Type B pancreatic cell (in vitro differentiated cells): ENCODE measurements around the gene CHAF1A. TPM values are rescaled to one million over a fixed set of nuclear protein-coding genes. Genes with fewer than 3 reads are reported as not detected.

Experiments used
- DNase-seq: peaks from one replicate; pipeline ENCODE4 v3.0.0; 2021; ENCODE audit warnings: mixed read lengths; ENCODE audit not compliant: unreplicated experiment; ENCODE audit errors: extremely low spot score
- H3K27ac Mint-ChIP-seq: 2 replicates; pipeline ENCODE4 v1.8.0; 2021; ENCODE audit warnings: mild to moderate bottlenecking, mixed read lengths
- H3K27me3 Mint-ChIP-seq: 2 replicates; pipeline ENCODE4 v1.8.0; 2021; ENCODE audit warnings: mixed read lengths
- H3K36me3 Mint-ChIP-seq: 2 replicates; pipeline ENCODE4 v1.8.0; 2021; ENCODE audit warnings: mixed read lengths
- H3K4me1 Mint-ChIP-seq: one replicate; pipeline ENCODE4 v1.8.0; 2021; ENCODE audit warnings: mixed read lengths; ENCODE audit not compliant: unreplicated experiment
- H3K4me3 Mint-ChIP-seq: 2 replicates; pipeline ENCODE4 v1.8.0; 2021; ENCODE audit warnings: mild to moderate bottlenecking, mixed read lengths
- H3K9me3 Mint-ChIP-seq: 2 replicates; pipeline ENCODE4 v1.8.0; 2021; ENCODE audit warnings: mixed read lengths
- total RNA-seq: library from RNA; stranded (reverse); gene quantifications from 2 replicates; pipeline ENCODE4 v1.2.1, GENCODE V29; 2021; ENCODE audit warnings: low replicate concordance
- TF ChIP-seq, protein P1 (sequence below): fragments of 200-600 bp; sonication (generic); conservative IDR thresholded peaks from 2 replicates; pipeline ENCODE4 v1.5.0; 2021; ENCODE audit warnings: antibody characterized with exemption, mild to moderate bottlenecking

The CHAF1A gene
- total RNA-seq, 1 donor from 2014 or later, result 46.3 TPM

DNA sequence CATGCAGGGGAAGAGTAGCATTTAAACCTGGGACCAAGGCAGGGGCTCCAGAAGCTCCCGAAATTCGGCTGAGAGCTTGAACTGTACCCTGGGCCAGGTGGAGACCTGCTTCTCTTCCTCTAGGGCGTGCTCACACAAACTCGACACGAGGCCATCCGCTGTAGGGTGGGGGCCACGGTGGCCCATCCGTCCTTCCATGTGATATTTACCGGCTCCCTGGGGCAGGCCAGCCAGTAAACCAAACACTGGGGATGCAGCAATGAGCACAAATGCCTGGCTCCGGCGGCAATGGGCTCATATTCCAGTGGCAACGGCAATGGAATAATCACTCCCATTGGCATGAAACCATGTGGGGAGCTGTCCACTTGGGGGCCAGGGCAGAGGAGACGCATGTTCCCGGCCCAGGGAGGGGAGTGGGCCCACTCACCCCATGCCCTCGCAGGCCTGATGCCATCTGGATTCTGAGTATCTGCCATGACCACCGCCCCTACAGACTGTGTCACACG is 12.9 kb upstream of the CHAF1A start:
- Mint-ChIP-seq H3K27me3 (no peaks in the 10 kb centered on the region), H3K4me1 (peaks cover 50% of the 10 kb centered on the region), H3K4me3 (peak overlapping the region; percentile 74), H3K27ac (peak overlapping the region; percentile 95), H3K36me3 (no peaks in the 10 kb centered on the region), H3K9me3 (no peaks in the 10 kb centered on the region)
- no peak for DNase-seq
- TF ChIP-seq, protein P1, sequence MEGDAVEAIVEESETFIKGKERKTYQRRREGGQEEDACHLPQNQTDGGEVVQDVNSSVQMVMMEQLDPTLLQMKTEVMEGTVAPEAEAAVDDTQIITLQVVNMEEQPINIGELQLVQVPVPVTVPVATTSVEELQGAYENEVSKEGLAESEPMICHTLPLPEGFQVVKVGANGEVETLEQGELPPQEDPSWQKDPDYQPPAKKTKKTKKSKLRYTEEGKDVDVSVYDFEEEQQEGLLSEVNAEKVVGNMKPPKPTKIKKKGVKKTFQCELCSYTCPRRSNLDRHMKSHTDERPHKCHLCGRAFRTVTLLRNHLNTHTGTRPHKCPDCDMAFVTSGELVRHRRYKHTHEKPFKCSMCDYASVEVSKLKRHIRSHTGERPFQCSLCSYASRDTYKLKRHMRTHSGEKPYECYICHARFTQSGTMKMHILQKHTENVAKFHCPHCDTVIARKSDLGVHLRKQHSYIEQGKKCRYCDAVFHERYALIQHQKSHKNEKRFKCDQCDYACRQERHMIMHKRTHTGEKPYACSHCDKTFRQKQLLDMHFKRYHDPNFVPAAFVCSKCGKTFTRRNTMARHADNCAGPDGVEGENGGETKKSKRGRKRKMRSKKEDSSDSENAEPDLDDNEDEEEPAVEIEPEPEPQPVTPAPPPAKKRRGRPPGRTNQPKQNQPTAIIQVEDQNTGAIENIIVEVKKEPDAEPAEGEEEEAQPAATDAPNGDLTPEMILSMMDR, result no peak

GRCh38 chr19:4390017-4390566 is 12.3 kb upstream of the CHAF1A start:
- DNase-seq, result no peak
- Mint-ChIP-seq H3K9me3 (no peaks in the 10 kb centered on the region), H3K36me3 (peaks cover 3% of the 10 kb centered on the region), H3K27me3 (no peaks in the 10 kb centered on the region), H3K4me1 (peaks cover 53% of the 10 kb centered on the region), H3K4me3 (peak overlapping the region; percentile 74), H3K27ac (peak overlapping the region; percentile 95)
- TF ChIP-seq, protein P1, result no peak

- no peak for DNase-seq
- peak overlapping the region; percentile 74 for H3K4me3 Mint-ChIP-seq
- no peaks in the 10 kb centered on the region for H3K9me3 Mint-ChIP-seq
- H3K27me3 Mint-ChIP-seq, result no peaks in the 10 kb centered on the region
- peak overlapping the region; percentile 95 for H3K27ac Mint-ChIP-seq
- peaks cover 52% of the 10 kb centered on the region for H3K4me1 Mint-ChIP-seq
- peaks cover 3% of the 10 kb centered on the region for H3K36me3 Mint-ChIP-seq
- TF ChIP-seq, protein P1, result no peak
Measured at GRCh38 chr19:4390567-4391305, 11.7 kb upstream of the CHAF1A start.

- Mint-ChIP-seq H3K36me3 (peaks cover 3% of the 10 kb centered on the region), H3K4me1 (peaks cover 48% of the 10 kb centered on the region), H3K27ac (peak overlapping the region; percentile 95), H3K4me3 (peak overlapping the region; percentile 74), H3K27me3 (no peaks in the 10 kb centered on the region), H3K9me3 (no peaks in the 10 kb centered on the region)
- no peak for DNase-seq
- TF ChIP-seq, protein P1, result no peak
Measured at GRCh38 chr19:4391306-4391693, 11.1 kb upstream of the CHAF1A start.

- TF ChIP-seq, protein P1, result no peak
- peak overlapping the region; percentile 74 for H3K4me3 Mint-ChIP-seq
- DNase-seq, result no peak
- peaks cover 48% of the 10 kb centered on the region for H3K4me1 Mint-ChIP-seq
- H3K36me3 Mint-ChIP-seq, result peaks cover 3% of the 10 kb centered on the region
- peak overlapping the region; percentile 95 for H3K27ac Mint-ChIP-seq
- H3K27me3 Mint-ChIP-seq, result no peaks in the 10 kb centered on the region
- H3K9me3 Mint-ChIP-seq, result no peaks in the 10 kb centered on the region
Measured at GRCh38 chr19:4391701-4392483, 10.5 kb upstream of the CHAF1A start.
